Activated T-cell treated with anti-CD3 and anti-CD28 coated beads for 4 hours (primary cell): Measurements from ENCODE around the gene SLC19A3.
"Not testable (repeated sequence)": the region's sequence is repeated elsewhere in the genome, so short reads cannot be mapped to it uniquely, and the experiment has no call there.

ENCODE experiments used
- DNase-seq: peaks from one replicate; pipeline ENCODE4 v3.0.0-alpha.2; 2020

SLC19A3 gene

GRCh38 chr2:227717687-227718567 is at the start of gene SLC19A3:
Gene SLC19A3, minus strand, starts transcription at chr2:227718028. Its CDS starts 15,710 bp downstream, at chr2:227702318.
- no peak for DNase-seq

GRCh38 chr2:227766373-227766883 is 48.6 kb upstream of the SLC19A3 start:
- peak; percentile 42 for DNase-seq

- DNase-seq: no peak
Observed at GRCh38 chr2:227765788-227766372, 48.1 kb upstream of the SLC19A3 start.

- no peak for DNase-seq
Observed at GRCh38 chr2:227761740-227762476, 44.1 kb upstream of the SLC19A3 start.

GRCh38 chr2:227759411-227760118 is 41.7 kb upstream of the SLC19A3 start:
- no peak for DNase-seq

- not testable (repeated sequence) for DNase-seq
Observed at GRCh38 chr2:227756261-227756660, 38.4 kb upstream of the SLC19A3 start.

GRCh38 chr2:227748079-227748478 is 30.3 kb upstream of the SLC19A3 start:
- DNase-seq: no peak

GRCh38 chr2:227745594-227745993 is 27.8 kb upstream of the SLC19A3 start, which contains the start of gene SCYGR8:
Gene SCYGR8, plus strand, starts transcription at chr2:227745894. Its CDS starts 0 bp downstream, at chr2:227745894.
- no peak for DNase-seq

GRCh38 chr2:227740705-227741104 is 22.9 kb upstream of the SLC19A3 start:
- not testable (repeated sequence) for DNase-seq

- no peak for DNase-seq
Observed at GRCh38 chr2:227739351-227739750, 21.5 kb upstream of the SLC19A3 start.

- DNase-seq: no peak
Observed at GRCh38 chr2:227728035-227728434, 10.2 kb upstream of the SLC19A3 start, which contains the start of gene SCYGR7. Gene SCYGR7, plus strand, starts transcription at chr2:227728335. Its CDS starts 0 bp downstream, at chr2:227728335.

GRCh38 chr2:227724394-227725039 is 6.7 kb upstream of the SLC19A3 start, which contains the start of gene SCYGR6:
Gene SCYGR6, minus strand, starts transcription at chr2:227724757. Its CDS starts 0 bp downstream, at chr2:227724757.
- DNase-seq: no peak

GRCh38 chr2:227722821-227723220 is 5.0 kb upstream of the SLC19A3 start:
- not testable (repeated sequence) for DNase-seq

GRCh38 chr2:227720680-227721079 is 2.9 kb upstream of the SLC19A3 start:
- DNase-seq: no peak

GRCh38 chr2:227719641-227720040 is 1.8 kb upstream of the SLC19A3 start:
- no peak for DNase-seq

- DNase-seq: no peak
Observed at GRCh38 chr2:227716501-227716900, 1.3 kb downstream of the SLC19A3 start.

- DNase-seq: no peak
Observed at GRCh38 chr2:227713291-227713690, 4.5 kb downstream of the SLC19A3 start.

GRCh38 chr2:227710986-227711385 is 6.8 kb downstream of the SLC19A3 start:
- DNase-seq: no peak

- no peak for DNase-seq
Observed at GRCh38 chr2:227707390-227707789, 10.4 kb downstream of the SLC19A3 start.

GRCh38 chr2:227706859-227707258 is 11.0 kb downstream of the SLC19A3 start:
- DNase-seq: no peak

- DNase-seq: no peak
Observed at GRCh38 chr2:227703961-227704360, 13.9 kb downstream of the SLC19A3 start.

- no peak for DNase-seq
Observed at GRCh38 chr2:227703280-227703732, 14.5 kb downstream of the SLC19A3 start.
